Mononuclear cell (primary cell): Measurements from ENCODE around the gene GINS2. TPM values are rescaled to one million over a fixed set of nuclear protein-coding genes. Genes with fewer than 3 reads are reported as not detected.

ENCODE experiments used
- H3K27me3 ChIP-seq: 2 replicates; pipeline ENCODE4 v1.6.0; 2011; ENCODE audit warnings: low read length, control low read depth; ENCODE audit not compliant: insufficient read depth
- H3K4me1 ChIP-seq: 2 replicates; pipeline ENCODE4 v1.5.1; 2011; ENCODE audit warnings: mild to moderate bottlenecking, low read length, control low read depth; ENCODE audit not compliant: insufficient read depth
- H3K4me3 ChIP-seq: 2 replicates; pipeline ENCODE4 v1.5.1; 2011; ENCODE audit warnings: mild to moderate bottlenecking, low read length, moderate library complexity
- H3K9me3 ChIP-seq: 2 replicates; pipeline ENCODE4 v1.5.1; 2011; ENCODE audit warnings: low read depth, mild to moderate bottlenecking, control low read depth, low read length
- total RNA-seq: library from RNA; depleted of rRNA; stranded (reverse); fragments of >200 nt; gene quantifications from one replicate; pipeline ENCODE4 v1.2.3, GENCODE V29; 2012

GINS2 gene
- total RNA-seq: 0.42 TPM

DNA sequence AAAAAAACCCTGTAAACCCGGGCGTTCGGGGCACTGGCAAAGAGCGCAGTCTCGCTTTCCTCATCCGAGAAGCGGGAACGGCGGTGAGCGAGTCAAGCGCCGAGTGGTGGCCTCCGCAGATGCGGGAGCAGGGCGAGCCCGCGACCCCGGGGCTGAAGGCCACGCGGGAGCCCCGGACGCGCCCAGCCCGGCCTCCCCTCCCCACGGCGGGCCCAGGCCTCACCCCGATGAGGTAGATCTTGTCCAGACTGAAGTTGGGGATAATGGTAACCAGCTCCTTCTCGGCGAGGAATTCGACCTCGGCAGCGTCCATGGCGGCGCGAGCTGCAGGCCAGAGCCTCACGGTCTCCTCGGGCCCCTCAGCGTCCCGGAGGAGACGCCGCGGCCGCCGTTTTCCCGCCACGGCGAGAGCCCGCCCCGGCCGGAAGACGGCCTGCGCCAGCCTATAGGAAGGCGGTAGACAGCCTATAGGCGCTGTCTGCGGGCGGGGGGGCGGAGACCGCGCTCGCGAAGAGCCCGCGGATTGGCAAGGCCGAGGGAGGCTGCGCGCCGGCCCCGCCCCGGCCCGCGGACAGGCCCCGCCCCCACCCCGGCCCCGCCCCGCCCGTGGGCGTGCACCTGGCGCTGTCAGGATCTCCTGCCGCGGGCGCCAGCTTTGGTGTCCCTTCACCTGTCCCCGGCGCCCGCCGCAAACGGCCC, at the start of gene GINS2:
Gene GINS2 (minus strand): TSS at position 369 of the 699 bp plus-strand sequence. CDS start 56 bp downstream, at position 313.
- peak within 1 kb of the TSS; percentile 55 for H3K4me3 ChIP-seq
- peaks cover 20% of the 10 kb centered on the region for H3K4me1 ChIP-seq
- H3K27me3 ChIP-seq: no peaks in the 10 kb centered on the region
- no peaks in the 10 kb centered on the region for H3K9me3 ChIP-seq

DNA sequence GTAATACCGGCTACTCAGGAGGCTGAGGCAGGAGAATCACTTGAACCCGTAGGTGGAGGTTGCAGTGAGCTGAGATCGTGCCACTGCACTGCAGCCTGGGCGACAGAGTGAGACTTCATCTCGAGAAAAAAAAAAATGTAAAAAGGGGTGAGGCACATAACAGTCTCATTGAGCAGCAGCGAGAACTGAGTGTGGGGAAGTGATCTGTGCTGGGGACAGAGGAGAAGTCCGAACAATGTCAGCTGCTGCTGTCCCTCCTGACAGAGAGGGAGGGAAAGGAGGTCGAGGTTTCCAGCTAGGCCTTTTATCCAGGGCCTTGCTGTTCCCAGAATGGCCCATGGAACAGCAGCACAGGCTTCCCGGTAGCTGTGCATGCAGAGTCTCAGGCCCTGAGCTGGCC, 48.2 kb upstream of the GINS2 start:
- no peaks in the 10 kb centered on the region for H3K9me3 ChIP-seq
- peaks cover 51% of the 10 kb centered on the region for H3K4me1 ChIP-seq
- H3K4me3 ChIP-seq: no peak overlapping the region
- H3K27me3 ChIP-seq: no peaks in the 10 kb centered on the region

GRCh38 chr16:85735946-85736345, 47.2 kb upstream of the GINS2 start:
- no peak overlapping the region for H3K4me3 ChIP-seq
- peaks cover 58% of the 10 kb centered on the region for H3K4me1 ChIP-seq
- H3K27me3 ChIP-seq: no peaks in the 10 kb centered on the region
- H3K9me3 ChIP-seq: no peaks in the 10 kb centered on the region

- no peak overlapping the region for H3K4me3 ChIP-seq
- no peaks in the 10 kb centered on the region for H3K9me3 ChIP-seq
- H3K4me1 ChIP-seq: peaks cover 65% of the 10 kb centered on the region
- no peaks in the 10 kb centered on the region for H3K27me3 ChIP-seq
Measured at GRCh38 chr16:85735225-85735635, 46.5 kb upstream of the GINS2 start.

DNA sequence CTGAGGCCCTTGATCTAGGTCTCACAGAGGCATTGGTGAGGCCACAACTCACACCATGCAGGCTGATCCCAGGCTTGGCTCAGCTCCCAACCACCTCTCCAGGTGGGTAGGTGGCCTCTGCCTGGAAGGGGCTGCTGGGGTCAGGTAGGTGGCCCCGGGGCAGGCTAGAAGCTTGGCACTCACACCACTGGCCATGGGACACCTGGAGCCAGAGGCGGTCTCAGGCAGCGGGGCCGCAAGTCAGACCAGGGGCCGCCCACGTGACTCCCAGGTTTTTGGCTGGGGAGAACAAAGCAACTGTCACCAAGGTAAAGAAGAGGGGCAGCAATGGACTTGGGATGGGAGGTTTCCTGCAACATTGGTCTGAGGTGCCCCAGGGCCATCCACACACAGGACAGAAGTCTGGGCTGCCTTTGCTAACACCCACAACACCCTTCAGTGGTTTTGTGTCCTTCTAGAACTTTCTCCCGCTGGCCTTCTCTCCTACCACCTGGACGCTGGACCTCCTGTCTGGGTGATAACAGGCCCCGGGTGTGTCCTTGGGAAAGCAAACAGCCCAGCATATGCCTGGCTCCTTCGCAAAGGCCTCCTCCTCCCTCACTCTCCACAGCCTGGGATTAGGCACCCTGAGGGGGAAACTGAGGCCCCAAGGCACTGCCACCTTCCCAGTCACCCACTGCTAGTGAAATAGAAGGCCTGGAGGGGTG, 45.7 kb upstream of the GINS2 start:
- peaks cover 73% of the 10 kb centered on the region for H3K4me1 ChIP-seq

DNA sequence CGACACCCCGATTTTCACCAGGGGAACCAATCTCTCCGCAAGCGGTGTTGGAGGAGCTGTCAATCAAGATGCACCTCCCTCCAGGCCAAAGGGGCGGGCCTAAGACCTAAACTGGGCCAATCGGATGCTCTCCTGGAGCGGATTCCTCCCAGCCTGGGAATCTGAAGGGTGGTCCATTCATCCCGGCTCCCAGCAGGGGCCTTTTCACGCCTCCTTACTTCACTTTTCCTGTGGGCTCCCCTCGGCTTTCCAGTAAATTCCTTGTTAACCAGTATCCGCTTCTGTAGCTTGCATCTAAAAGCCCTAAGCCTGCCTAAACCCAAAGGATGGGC, 45.1 kb upstream of the GINS2 start:
- Histone ChIP-seq H3K9me3 (no peaks in the 10 kb centered on the region), H3K4me1 (peaks cover 78% of the 10 kb centered on the region), H3K27me3 (no peaks in the 10 kb centered on the region), H3K4me3 (no peak overlapping the region)

More for the DNA sequence above, 45.7 kb upstream of the GINS2 start:
- no peaks in the 10 kb centered on the region for H3K27me3 ChIP-seq
- H3K4me3 ChIP-seq: no peak overlapping the region
- no peaks in the 10 kb centered on the region for H3K9me3 ChIP-seq

DNA sequence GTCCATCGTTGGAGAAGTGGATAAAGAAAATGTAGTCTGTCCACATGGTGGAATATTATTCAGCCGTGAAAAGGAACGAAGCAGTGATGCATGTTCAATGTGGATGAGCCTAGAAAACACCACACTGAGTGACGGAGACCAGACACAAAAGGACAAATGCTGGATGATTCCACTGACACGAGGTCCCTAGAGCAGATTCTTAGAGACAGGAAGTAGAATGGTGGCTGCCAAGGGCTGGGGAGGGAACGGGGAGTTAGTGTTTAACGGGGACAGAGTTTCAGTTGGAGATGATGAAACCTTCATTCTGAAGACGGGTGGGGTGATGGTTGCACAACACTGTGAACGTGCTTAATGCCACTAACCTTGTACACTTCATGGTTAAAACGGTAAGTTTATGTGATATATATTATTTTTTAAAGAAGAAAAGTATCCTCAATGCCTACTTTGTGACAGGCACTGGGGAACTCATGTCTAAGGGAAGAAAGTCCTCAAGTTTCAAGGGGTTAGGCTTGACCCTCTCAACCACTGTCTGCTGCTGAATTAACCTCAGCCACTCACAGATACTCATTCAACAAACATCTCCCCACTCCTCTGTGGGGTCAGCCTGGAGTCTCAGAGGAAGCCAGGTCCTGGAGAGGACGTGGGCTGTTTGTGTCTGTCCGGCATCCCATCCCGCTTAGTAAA, 44.5 kb upstream of the GINS2 start:
- Histone ChIP-seq H3K4me3 (no peak overlapping the region), H3K4me1 (peaks cover 78% of the 10 kb centered on the region), H3K9me3 (no peaks in the 10 kb centered on the region), H3K27me3 (no peaks in the 10 kb centered on the region)

DNA sequence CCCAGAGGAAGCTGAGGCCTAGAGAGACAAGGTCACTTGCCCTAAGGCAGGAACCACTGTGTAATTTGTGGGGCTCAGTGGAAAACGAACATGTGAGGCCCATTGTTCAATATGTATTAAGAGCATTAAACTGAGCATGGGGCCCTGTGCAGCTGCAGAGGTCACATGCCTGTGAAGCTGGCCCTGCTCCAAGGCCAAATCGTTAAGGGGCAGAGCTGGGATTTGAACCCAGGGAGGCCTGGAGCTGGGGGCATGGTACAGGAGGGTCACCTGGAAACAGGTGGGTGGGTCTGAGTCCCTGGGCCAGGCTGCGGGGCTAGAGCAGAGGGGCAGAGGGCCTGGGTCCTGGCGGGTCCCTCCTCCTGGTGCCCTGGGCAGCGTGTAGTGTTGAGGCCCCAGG, 42.4 kb upstream of the GINS2 start:
- no peaks in the 10 kb centered on the region for H3K27me3 ChIP-seq
- H3K9me3 ChIP-seq: no peaks in the 10 kb centered on the region
- peaks cover 67% of the 10 kb centered on the region for H3K4me1 ChIP-seq
- no peak overlapping the region for H3K4me3 ChIP-seq

DNA sequence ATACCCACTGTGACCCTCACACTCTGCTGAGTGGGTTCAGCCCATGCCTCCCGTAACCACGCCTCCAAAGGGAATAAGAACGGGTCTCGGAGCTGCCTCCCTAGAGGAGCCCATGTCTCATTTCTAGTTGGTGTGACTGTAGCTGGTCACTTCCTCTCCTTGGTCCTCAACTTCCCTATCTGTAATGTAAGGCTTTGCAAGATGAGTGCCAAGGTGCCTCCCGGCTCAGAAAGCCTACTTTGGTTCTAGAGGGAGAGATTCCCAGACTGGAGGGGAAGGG, 41.4 kb upstream of the GINS2 start:
- peaks cover 57% of the 10 kb centered on the region for H3K4me1 ChIP-seq
- no peak overlapping the region for H3K4me3 ChIP-seq

DNA sequence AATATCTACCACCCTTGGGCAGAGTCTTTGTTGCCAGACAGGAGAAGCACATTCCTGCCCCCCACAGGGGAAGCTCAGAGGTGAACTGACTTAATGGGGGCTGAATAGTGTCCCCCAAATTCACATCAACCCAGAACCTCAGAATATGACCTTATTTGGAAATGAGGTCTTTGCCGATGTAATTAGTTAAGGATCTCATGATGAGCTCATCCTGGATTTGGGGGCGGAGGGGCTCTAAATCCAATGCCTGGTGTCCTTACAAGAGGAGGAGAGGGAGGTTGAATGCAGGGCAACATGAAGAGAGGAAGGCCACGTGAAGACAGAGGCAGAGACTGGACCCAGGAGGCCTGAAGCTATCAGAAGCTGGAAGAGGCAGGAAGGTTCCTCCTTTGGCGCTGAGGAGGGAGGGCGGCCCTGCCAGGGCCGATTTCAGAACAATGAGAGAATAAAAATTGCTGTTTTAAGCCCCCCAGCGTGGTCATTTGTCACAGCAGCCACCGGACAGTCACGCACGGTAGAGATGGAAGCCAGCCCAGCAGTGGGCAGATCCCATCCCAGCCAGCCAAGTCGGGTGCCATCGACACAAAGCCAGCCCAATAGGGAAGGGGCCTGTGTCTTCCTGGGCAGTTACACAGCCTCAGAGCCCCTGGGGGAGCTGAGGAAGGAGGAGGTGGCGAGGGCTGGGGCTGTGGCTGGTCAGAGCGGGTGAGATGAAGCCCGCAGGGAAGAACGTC, 40.9 kb upstream of the GINS2 start:
- Histone ChIP-seq H3K4me1 (peaks cover 52% of the 10 kb centered on the region), H3K9me3 (no peaks in the 10 kb centered on the region), H3K4me3 (no peak overlapping the region), H3K27me3 (no peaks in the 10 kb centered on the region)

More for the DNA sequence above, 41.4 kb upstream of the GINS2 start:
- Histone ChIP-seq H3K27me3 (no peaks in the 10 kb centered on the region), H3K9me3 (no peaks in the 10 kb centered on the region)

GRCh38 chr16:85728879-85729278, 40.1 kb upstream of the GINS2 start:
- H3K4me1 ChIP-seq: peaks cover 44% of the 10 kb centered on the region
- no peaks in the 10 kb centered on the region for H3K27me3 ChIP-seq
- H3K4me3 ChIP-seq: no peak overlapping the region
- no peaks in the 10 kb centered on the region for H3K9me3 ChIP-seq

DNA sequence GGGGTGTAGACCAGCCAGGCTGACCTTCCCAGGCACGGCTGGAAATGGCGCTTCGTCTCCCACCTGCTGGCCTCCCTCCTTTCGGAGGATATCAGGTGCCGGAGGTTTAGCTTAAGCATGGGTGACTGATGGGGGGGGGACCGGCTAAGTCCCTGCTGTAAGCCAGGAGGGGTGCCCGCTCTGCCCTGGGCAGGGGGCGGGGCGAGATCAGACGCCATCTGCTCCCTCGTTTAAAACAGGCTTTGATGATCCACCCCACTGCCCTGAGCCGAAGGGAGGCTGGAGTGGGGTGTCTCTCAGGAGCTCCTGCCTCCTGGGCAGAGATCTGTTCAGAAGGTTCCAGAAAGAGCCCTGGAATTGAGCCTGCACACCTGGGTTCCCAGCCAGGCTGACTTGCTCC, 36.2 kb upstream of the GINS2 start:
- no peaks in the 10 kb centered on the region for H3K27me3 ChIP-seq
- H3K9me3 ChIP-seq: no peaks in the 10 kb centered on the region
- peaks cover 10% of the 10 kb centered on the region for H3K4me1 ChIP-seq
- H3K4me3 ChIP-seq: no peak overlapping the region

DNA sequence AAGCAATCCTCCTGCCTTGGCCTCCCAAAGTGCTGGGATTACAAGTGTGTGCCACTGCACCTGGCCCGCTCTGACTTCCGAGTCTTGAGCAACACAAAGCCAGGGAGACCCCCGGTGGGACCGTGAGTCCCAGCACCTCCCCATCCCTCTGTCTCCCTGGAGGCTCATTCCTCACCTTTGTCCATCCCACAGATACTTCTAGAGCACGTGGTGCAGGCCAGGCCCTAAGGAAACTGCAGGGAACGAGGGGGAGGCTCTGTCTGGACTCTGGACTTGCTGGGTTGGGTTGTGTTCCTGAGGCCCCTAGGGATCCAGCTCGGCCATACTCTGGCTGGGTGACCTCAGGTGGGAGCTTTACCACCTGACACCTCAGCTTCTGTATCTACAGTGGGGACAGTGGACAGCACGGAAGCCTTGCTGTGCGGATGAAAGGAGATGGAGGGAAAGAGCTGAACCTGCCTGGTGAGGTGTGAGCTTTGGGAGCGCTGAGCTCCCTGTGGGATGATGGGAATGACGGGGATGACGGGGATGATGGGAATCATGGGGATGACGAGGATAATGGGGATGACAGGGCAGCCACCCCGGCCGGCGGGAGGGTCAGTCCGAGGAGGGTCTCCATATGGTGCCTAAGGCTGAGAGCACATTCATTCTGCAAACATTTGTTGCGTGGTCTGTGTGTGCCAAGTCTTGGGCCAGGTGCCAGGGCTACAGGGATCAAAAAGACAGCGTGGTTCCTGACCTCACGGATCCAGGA, 35.5 kb upstream of the GINS2 start:
- Histone ChIP-seq H3K27me3 (no peaks in the 10 kb centered on the region), H3K4me3 (no peak overlapping the region), H3K9me3 (no peaks in the 10 kb centered on the region), H3K4me1 (peaks cover 4% of the 10 kb centered on the region)

DNA sequence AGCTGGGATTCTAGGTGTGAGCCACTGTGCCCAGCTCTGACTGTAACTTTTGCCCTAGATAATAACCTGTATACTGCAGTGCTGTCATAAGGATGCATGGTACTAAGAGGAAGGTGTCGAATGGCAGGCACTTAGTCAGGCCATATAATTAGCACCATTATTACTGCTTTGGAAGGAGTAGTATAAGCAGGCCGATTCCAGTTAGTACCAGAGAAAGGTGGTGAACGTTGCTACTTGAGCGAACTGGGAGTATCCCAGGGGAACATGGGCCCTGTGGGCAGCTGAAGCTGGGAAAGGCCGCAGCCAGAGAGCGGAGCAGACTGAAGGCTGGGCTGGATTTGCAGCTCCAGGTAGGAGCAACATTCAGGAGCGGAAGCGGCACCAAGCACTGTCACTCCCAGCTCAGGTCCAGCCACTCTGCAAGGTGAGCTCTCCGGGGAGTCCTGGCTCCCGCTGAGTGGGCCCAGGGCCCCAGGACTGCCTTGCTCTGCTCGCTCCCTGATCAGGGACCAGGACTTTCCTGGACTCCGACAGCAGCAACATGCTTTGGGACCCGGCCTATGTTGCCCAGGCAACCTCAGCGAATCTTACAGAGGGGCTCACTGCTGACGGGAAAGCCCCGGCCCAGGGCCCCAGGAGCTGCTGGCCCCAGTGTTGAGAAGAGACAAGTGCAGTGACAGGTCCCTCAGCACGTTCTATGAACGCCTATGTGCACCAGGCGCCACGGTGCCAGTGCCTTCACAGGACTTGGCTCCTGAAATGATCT, 33.6 kb upstream of the GINS2 start:
- Histone ChIP-seq H3K4me1 (peaks cover 10% of the 10 kb centered on the region), H3K27me3 (no peaks in the 10 kb centered on the region), H3K4me3 (no peak overlapping the region), H3K9me3 (no peaks in the 10 kb centered on the region)
